Keratinocyte (primary cell): Measurements from ENCODE around the gene OR4D1. TPM values are rescaled to one million over a fixed set of nuclear protein-coding genes. Genes with fewer than 3 reads are reported as not detected.

Source experiments
- DNase-seq: peaks from one replicate; pipeline ENCODE4 v3.0.0-alpha.2; 2011; ENCODE audit warnings: low read depth, missing footprints, low spot score
- FAIRE-seq: peaks from 2 replicates; lab custom pipeline; 2011; peaks lifted over from hg19 to GRCh38; lab: Jason Lieb, UNC
- H2AFZ ChIP-seq: 2 replicates; pipeline ENCODE4 v1.6.0; 2012; ENCODE audit warnings: low read length, control low read depth, inconsistent platforms; ENCODE audit not compliant: control insufficient read depth
- H3K27ac ChIP-seq: 2 replicates; pipeline ENCODE4 v1.5.1; 2011; ENCODE audit warnings: low read length; ENCODE audit not compliant: control insufficient read depth, insufficient read depth
- H3K27me3 ChIP-seq: 3 replicates; pipeline ENCODE4 v1.6.0; 2011; ENCODE audit warnings: low read length; ENCODE audit not compliant: control insufficient read depth, insufficient read depth; ENCODE audit errors: extremely low read depth
- H3K36me3 ChIP-seq, 2 experiments: 2 replicates in 1 of 2; 3 replicates in 1 of 2; pipeline ENCODE4 v1.5.1; 2011; ENCODE audit warnings: low read length in 2 of 2, mild to moderate bottlenecking in 1 of 2; ENCODE audit not compliant: control insufficient read depth in 2 of 2, insufficient read depth in 2 of 2; ENCODE audit errors: extremely low read depth in 1 of 2
- H3K4me1 ChIP-seq: 3 replicates; pipeline ENCODE4 v1.5.1; 2011; ENCODE audit warnings: low read length; ENCODE audit not compliant: control insufficient read depth, insufficient read depth; ENCODE audit errors: extremely low read depth
- H3K4me2 ChIP-seq: 3 replicates; pipeline ENCODE4 v1.6.0; 2011; ENCODE audit warnings: low read depth, low read length; ENCODE audit not compliant: control insufficient read depth, insufficient read depth; ENCODE audit errors: extremely low read depth
- H3K4me3 ChIP-seq, 3 experiments: fragments of 200-600 bp in 1 of 3; sonication (generic) in 1 of 3; 2 replicates in 2 of 3; 3 replicates in 1 of 3; pipeline ENCODE4 v1.5.1; 2011 to 2016; ENCODE audit warnings: low read length in 3 of 3, mild to moderate bottlenecking in 3 of 3, control low read depth in 2 of 3, inconsistent platforms in 1 of 3, low read depth in 1 of 3, mixed read lengths in 1 of 3, mixed run types in 1 of 3, moderate library complexity in 1 of 3; ENCODE audit not compliant: control insufficient read depth in 2 of 3, insufficient read depth in 2 of 3; ENCODE audit errors: extremely low read depth in 1 of 3
- H3K79me2 ChIP-seq: 2 replicates; pipeline ENCODE4 v1.6.0; 2012; ENCODE audit warnings: low read length; ENCODE audit not compliant: control insufficient read depth, insufficient read depth
- H3K9ac ChIP-seq: 3 replicates; pipeline ENCODE4 v1.6.0; 2011; ENCODE audit warnings: low read length; ENCODE audit not compliant: control insufficient read depth, insufficient read depth; ENCODE audit errors: extremely low read depth
- H3K9me1 ChIP-seq: 3 replicates; pipeline ENCODE4 v1.6.0; 2011; ENCODE audit warnings: low read length; ENCODE audit not compliant: control insufficient read depth, insufficient read depth; ENCODE audit errors: extremely low read depth
- H3K9me3 ChIP-seq: 2 replicates; pipeline ENCODE4 v1.5.1; 2012; ENCODE audit warnings: low read depth, low read length; ENCODE audit not compliant: control insufficient read depth
- H4K20me1 ChIP-seq: 3 replicates; pipeline ENCODE4 v1.6.0; 2011; ENCODE audit warnings: low read length; ENCODE audit not compliant: control insufficient read depth, insufficient read depth; ENCODE audit errors: extremely low read depth
- CTCF ChIP-seq, 3 experiments: IDR thresholded peaks in 1 of 3; conservative IDR thresholded peaks in 1 of 3; optimal IDR thresholded peaks in 1 of 3; 2 replicates in 2 of 3; 3 replicates in 1 of 3; pipeline versions ENCODE3 to v1.5.1; 2011; ENCODE audit warnings: low read length in 3 of 3, mild to moderate bottlenecking in 3 of 3, moderate library complexity in 2 of 3, control low read depth in 1 of 3, inconsistent platforms in 1 of 3; ENCODE audit not compliant: insufficient read depth in 2 of 3; ENCODE audit errors: extremely low read depth in 1 of 3
- EZH2 ChIP-seq: IDR thresholded peaks from one replicate; pipeline ENCODE4 v1.6.1; 2012; ENCODE audit warnings: inconsistent platforms, mild to moderate bottlenecking, low read length, moderate library complexity
- dilution Hi-C: fragments of 300-500 bp; cut with MboI; formaldehyde crosslinking; loops from one replicate; pipeline ENCODE4 v1.7.0; 2020; ENCODE audit warnings: low sequenced_read_pairs; ENCODE audit not compliant: extremely low pct_ligation_motif_present
- polyA plus RNA-seq, 5 experiments: library from polyadenylated mRNA; depleted of rRNA in 3 of 5; stranded (reverse) in 3 of 5; stranded (forward) in 1 of 5; unstranded in 1 of 5; fragments of >200 nt; gene quantifications; 1 replicate in 1 of 5; 2 replicates in 3 of 5; 3 replicates in 1 of 5; pipeline versions ENCODE4 v1.2.1 to v1.2.3, GENCODE V29; 2011 to 2012; ENCODE audit warnings: missing spikeins in 2 of 5, low read depth in 1 of 5, low replicate concordance in 1 of 5

Gene OR4D1
- polyA plus RNA-seq, 1 donor (not counting 4 experiments of a cell fraction or from before 2014, with no cell fraction given) = not detected

GRCh38 chr17:58144801-58145200 lies 3.4 kb upstream of the OR4D1 start:
- no peak overlapping the region for H3K4me3 ChIP-seq
- TF ChIP-seq EZH2 (no peak), CTCF (optimal IDR thresholded peaks at IDR 0.05 in 1 of 3, IDR thresholded peaks at IDR 0.05 in 1 of 3, conservative IDR thresholded peaks at IDR 0.05 in 1 of 3; ENCODE audit: extremely low read depth in 1 of 3, insufficient read depth in 2 of 3, low read length in 3 of 3) (no peak)
- no peak overlapping the region for H2AFZ ChIP-seq
- peaks cover 12% of the 10 kb centered on the region for H3K27me3 ChIP-seq
- FAIRE-seq (no peak), DNase-seq (no peak)
- no peaks in the 10 kb centered on the region for H4K20me1 ChIP-seq
- H3K79me2 ChIP-seq = no peaks in the 10 kb centered on the region
- no peaks in the 10 kb centered on the region for H3K9me3 ChIP-seq
- H3K9ac ChIP-seq = no peak overlapping the region
- no peaks in the 10 kb centered on the region for H3K4me1 ChIP-seq
- H3K9me1 ChIP-seq = no peaks in the 10 kb centered on the region
- H3K36me3 ChIP-seq = no peaks in the 10 kb centered on the region
- H3K4me2 ChIP-seq = no peak overlapping the region
- dilution Hi-C loops = no loop called here
- H3K27ac ChIP-seq = no peak overlapping the region

GRCh38 chr17:58148609-58149008 lies 425 bp downstream of the OR4D1 start:
- H3K4me1 ChIP-seq = no peaks in the 10 kb centered on the region
- TF ChIP-seq EZH2 (no peak), CTCF (optimal IDR thresholded peaks at IDR 0.05 in 1 of 3, IDR thresholded peaks at IDR 0.05 in 1 of 3, conservative IDR thresholded peaks at IDR 0.05 in 1 of 3; ENCODE audit: extremely low read depth in 1 of 3, insufficient read depth in 2 of 3, low read length in 3 of 3) (no peak)
- no peak overlapping the region for H3K27ac ChIP-seq
- H3K79me2 ChIP-seq = no peaks in the 10 kb centered on the region
- no peak overlapping the region for H3K4me2 ChIP-seq
- no peaks in the 10 kb centered on the region for H3K9me1 ChIP-seq
- no peak overlapping the region for H3K4me3 ChIP-seq
- peaks cover 21% of the 10 kb centered on the region for H3K27me3 ChIP-seq
- H3K9ac ChIP-seq = no peak overlapping the region
- H2AFZ ChIP-seq = no peak overlapping the region
- no peak for DNase-seq
- H3K36me3 ChIP-seq = no peaks in the 10 kb centered on the region
- H3K9me3 ChIP-seq = no peaks in the 10 kb centered on the region
- H4K20me1 ChIP-seq = no peaks in the 10 kb centered on the region
- FAIRE-seq = no peak
- dilution Hi-C loops = no loop called here
